ENCODE data around the gene LDLR. TPM values are rescaled to one million over a fixed set of nuclear protein-coding genes. Genes with fewer than 3 reads are reported as not detected.
"Not testable (repeated sequence)": the region's sequence is repeated elsewhere in the genome, so short reads cannot be mapped to it uniquely, and the experiment has no call there.

LDLR gene
- total and polyA plus RNA-seq, 8 donors = 8.9 to 43.4 (median 26.5) TPM

DNA sequence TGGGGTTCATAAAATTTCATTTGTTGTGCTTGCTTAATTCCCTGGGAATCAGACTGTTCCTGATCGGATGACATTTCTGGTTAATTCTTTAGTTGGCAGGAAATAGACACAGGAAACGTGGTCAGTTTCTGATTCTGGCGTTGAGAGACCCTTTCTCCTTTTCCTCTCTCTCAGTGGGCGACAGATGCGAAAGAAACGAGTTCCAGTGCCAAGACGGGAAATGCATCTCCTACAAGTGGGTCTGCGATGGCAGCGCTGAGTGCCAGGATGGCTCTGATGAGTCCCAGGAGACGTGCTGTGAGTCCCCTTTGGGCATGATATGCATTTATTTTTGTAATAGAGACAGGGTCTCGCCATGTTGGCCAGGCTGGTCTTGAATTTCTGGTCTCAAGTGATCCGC, 10.8 kb downstream of the LDLR start:
- no peaks in the 10 kb centered on the region for H3K27me3 ChIP-seq
- TF ChIP-seq, protein P1, sequence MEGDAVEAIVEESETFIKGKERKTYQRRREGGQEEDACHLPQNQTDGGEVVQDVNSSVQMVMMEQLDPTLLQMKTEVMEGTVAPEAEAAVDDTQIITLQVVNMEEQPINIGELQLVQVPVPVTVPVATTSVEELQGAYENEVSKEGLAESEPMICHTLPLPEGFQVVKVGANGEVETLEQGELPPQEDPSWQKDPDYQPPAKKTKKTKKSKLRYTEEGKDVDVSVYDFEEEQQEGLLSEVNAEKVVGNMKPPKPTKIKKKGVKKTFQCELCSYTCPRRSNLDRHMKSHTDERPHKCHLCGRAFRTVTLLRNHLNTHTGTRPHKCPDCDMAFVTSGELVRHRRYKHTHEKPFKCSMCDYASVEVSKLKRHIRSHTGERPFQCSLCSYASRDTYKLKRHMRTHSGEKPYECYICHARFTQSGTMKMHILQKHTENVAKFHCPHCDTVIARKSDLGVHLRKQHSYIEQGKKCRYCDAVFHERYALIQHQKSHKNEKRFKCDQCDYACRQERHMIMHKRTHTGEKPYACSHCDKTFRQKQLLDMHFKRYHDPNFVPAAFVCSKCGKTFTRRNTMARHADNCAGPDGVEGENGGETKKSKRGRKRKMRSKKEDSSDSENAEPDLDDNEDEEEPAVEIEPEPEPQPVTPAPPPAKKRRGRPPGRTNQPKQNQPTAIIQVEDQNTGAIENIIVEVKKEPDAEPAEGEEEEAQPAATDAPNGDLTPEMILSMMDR (IDR thresholded peaks at IDR 0.05) = no peak
- peaks cover 8 to 29% (median 9%) of the 10 kb centered on the region in 3 donors for H3K36me3 ChIP-seq
- H3K4me3 ChIP-seq = no peak overlapping the region
- no peak overlapping the region for H3K27ac ChIP-seq
- DNase-seq (no peak), ATAC-seq (no peak), FAIRE-seq (no peak)
- intact Hi-C loops (cut with DNase I) = no loop called here
- WGBS, 2 donors = 83 to 87% methylated on average over 12 of the region's 12 CpGs
- peaks cover 0 to 16% (median 7%) of the 10 kb centered on the region in 3 donors for H3K4me1 ChIP-seq
- H3K9me3 ChIP-seq = no peaks in the 10 kb centered on the region

GRCh38 chr19:11101057-11101456, 11.8 kb downstream of the LDLR start:
- no peak for ATAC-seq
- TF ChIP-seq, protein P1 (IDR thresholded peaks at IDR 0.05) = no peak

GRCh38 chr19:11102944-11103343, 13.7 kb downstream of the LDLR start:
- Histone ChIP-seq H3K27ac (no peak overlapping the region), H3K27me3 (no peaks in the 10 kb centered on the region), H3K9me3 (no peaks in the 10 kb centered on the region), H3K36me3 (peaks cover 14 to 57% (median 28%) of the 10 kb centered on the region in 3 donors), H3K4me3 (no peak overlapping the region), H3K4me1 (no peaks in the 10 kb centered on the region)
- ATAC-seq = peak in 1 of 4 donors; percentile 9
- no peak for DNase-seq
- no peak for FAIRE-seq
- intact Hi-C loops (cut with DNase I) = no loop called here
- TF ChIP-seq, protein P1 (IDR thresholded peaks at IDR 0.05) = no peak
- 84 to 88% methylated on average over 16 of the region's 16 CpGs for WGBS, 2 donors

More at GRCh38 chr19:11101057-11101456, 11.8 kb downstream of the LDLR start:
- Histone ChIP-seq H3K9me3 (no peaks in the 10 kb centered on the region), H3K27ac (no peak overlapping the region), H3K4me3 (no peak overlapping the region), H3K36me3 (peaks cover 8 to 38% (median 14%) of the 10 kb centered on the region in 3 donors), H3K27me3 (no peaks in the 10 kb centered on the region), H3K4me1 (peaks cover 0 to 6% (median 0%) of the 10 kb centered on the region in 3 donors)
- DNase-seq (no peak), FAIRE-seq (no peak)
- WGBS, 2 donors = 91 to 96% methylated on average over 5 of the region's 5 CpGs
- intact Hi-C loops (cut with DNase I) = no loop called here

GRCh38 chr19:11103667-11104066, 14.4 kb downstream of the LDLR start:
- H3K4me1 ChIP-seq; ATAC-seq; intact Hi-C loops (cut with DNase I); H3K9me3 ChIP-seq; H3K27me3 ChIP-seq; H3K4me3 ChIP-seq; FAIRE-seq; H3K27ac ChIP-seq; DNase-seq: not testable (repeated sequence)
- peaks cover 14 to 64% (median 33%) of the 10 kb centered on the region in 3 donors for H3K36me3 ChIP-seq
- WGBS, 2 donors = 86% methylated on average over 10 of the region's 10 CpGs

DNA sequence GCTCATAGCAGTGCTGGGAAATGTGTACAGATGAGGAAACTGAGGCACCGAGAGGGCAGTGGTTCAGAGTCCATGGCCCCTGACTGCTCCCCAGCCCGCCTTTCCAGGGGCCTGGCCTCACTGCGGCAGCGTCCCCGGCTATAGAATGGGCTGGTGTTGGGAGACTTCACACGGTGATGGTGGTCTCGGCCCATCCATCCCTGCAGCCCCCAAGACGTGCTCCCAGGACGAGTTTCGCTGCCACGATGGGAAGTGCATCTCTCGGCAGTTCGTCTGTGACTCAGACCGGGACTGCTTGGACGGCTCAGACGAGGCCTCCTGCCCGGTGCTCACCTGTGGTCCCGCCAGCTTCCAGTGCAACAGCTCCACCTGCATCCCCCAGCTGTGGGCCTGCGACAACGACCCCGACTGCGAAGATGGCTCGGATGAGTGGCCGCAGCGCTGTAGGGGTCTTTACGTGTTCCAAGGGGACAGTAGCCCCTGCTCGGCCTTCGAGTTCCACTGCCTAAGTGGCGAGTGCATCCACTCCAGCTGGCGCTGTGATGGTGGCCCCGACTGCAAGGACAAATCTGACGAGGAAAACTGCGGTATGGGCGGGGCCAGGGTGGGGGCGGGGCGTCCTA, 15.9 kb downstream of the LDLR start:
- Histone ChIP-seq H3K27me3 (no peaks in the 10 kb centered on the region), H3K4me3 (no peak overlapping the region), H3K27ac (no peak overlapping the region), H3K9me3 (no peaks in the 10 kb centered on the region), H3K4me1 (no peaks in the 10 kb centered on the region), H3K36me3 (peaks cover 17 to 69% (median 35%) of the 10 kb centered on the region in 3 donors)
- intact Hi-C loops (cut with DNase I) = no loop called here
- TF ChIP-seq, protein P1 (IDR thresholded peaks at IDR 0.05) = no peak
- 89 to 92% methylated on average over 36 of the region's 36 CpGs for WGBS, 2 donors
- DNase-seq (no peak), ATAC-seq (peak in 2 of 4 donors; percentile 12 to 19), FAIRE-seq (no peak)

Data from pancreas (tissue), 10 donors.